ENCODE measurements around the gene DCTN5. TPM values are rescaled to one million over a fixed set of nuclear protein-coding genes. Genes with fewer than 3 reads are reported as not detected.

Gene DCTN5
- total RNA-seq, 2 donors from 2014 or later: 23.5 to 38.3 TPM

GRCh38 chr16:23679986-23680336 is 38.7 kb downstream of the DCTN5 start:
- Histone ChIP-seq H3K4me3 (no peak overlapping the region), H3K9me3 (no peaks in the 10 kb centered on the region), H3K27me3 (replicated peaks; ENCODE audit: insufficient read depth) (no peaks in the 10 kb centered on the region), H3K4me1 (ENCODE audit: control insufficient read depth in 1 of 2, low read depth in 2 of 2) (peaks cover 7 to 16% of the 10 kb centered on the region in 2 donors), H3K27ac (no peak overlapping the region), H3K36me3 (peaks cover 3% of the 10 kb centered on the region)
- DNase-seq (ENCODE audit: low spot score) (no peak), ATAC-seq (ENCODE audit: insufficient number of reproducible peaks, low FRiP score, low read depth) (no peak)
- TF ChIP-seq CTCF (IDR thresholded peaks at IDR 0.05): no peak

GRCh38 chr16:23682181-23682580 is 40.9 kb downstream of the DCTN5 start:
- H3K27ac ChIP-seq: no peak overlapping the region
- H3K4me3 ChIP-seq: no peak overlapping the region
- ATAC-seq (ENCODE audit: insufficient number of reproducible peaks, low FRiP score, low read depth) (no peak), DNase-seq (ENCODE audit: low spot score) (no peak)
- H3K4me1 ChIP-seq (ENCODE audit: control insufficient read depth in 1 of 2, low read depth in 2 of 2): peaks cover 7 to 16% of the 10 kb centered on the region in 2 donors
- H3K27me3 ChIP-seq (replicated peaks; ENCODE audit: insufficient read depth): no peaks in the 10 kb centered on the region
- no peaks in the 10 kb centered on the region for H3K9me3 ChIP-seq
- H3K36me3 ChIP-seq: peaks cover 3% of the 10 kb centered on the region
- TF ChIP-seq CTCF (IDR thresholded peaks at IDR 0.05): no peak

GRCh38 chr16:23683487-23683886 is 42.2 kb downstream of the DCTN5 start:
- no peak for TF ChIP-seq CTCF (IDR thresholded peaks at IDR 0.05)
- Histone ChIP-seq H3K27me3 (replicated peaks; ENCODE audit: insufficient read depth) (no peaks in the 10 kb centered on the region), H3K4me1 (ENCODE audit: control insufficient read depth in 1 of 2, low read depth in 2 of 2) (peaks cover 7 to 11% of the 10 kb centered on the region in 2 donors), H3K36me3 (peaks cover 10% of the 10 kb centered on the region), H3K4me3 (no peak overlapping the region), H3K27ac (no peak overlapping the region), H3K9me3 (no peaks in the 10 kb centered on the region)
- ATAC-seq (ENCODE audit: insufficient number of reproducible peaks, low FRiP score, low read depth) (no peak), DNase-seq (ENCODE audit: low spot score) (no peak)

GRCh38 chr16:23687034-23687808 is 46.0 kb downstream of the DCTN5 start:
- H3K4me3 ChIP-seq: no peak overlapping the region
- DNase-seq (ENCODE audit: low spot score): no peak
- H3K27ac ChIP-seq: no peak overlapping the region
- no peak for TF ChIP-seq CTCF (IDR thresholded peaks at IDR 0.05)
- peaks cover 33% of the 10 kb centered on the region for H3K36me3 ChIP-seq
- no peaks in the 10 kb centered on the region for H3K9me3 ChIP-seq
- no peaks in the 10 kb centered on the region for H3K27me3 ChIP-seq (replicated peaks; ENCODE audit: insufficient read depth)
- ATAC-seq (ENCODE audit: insufficient number of reproducible peaks, low FRiP score, low read depth): no peak
- H3K4me1 ChIP-seq (ENCODE audit: control insufficient read depth in 1 of 2, low read depth in 2 of 2): no peaks in the 10 kb centered on the region

- TF ChIP-seq CTCF (IDR thresholded peaks at IDR 0.05): no peak
- Histone ChIP-seq H3K4me3 (no peak overlapping the region), H3K36me3 (peaks cover 30% of the 10 kb centered on the region), H3K27me3 (replicated peaks; ENCODE audit: insufficient read depth) (no peaks in the 10 kb centered on the region), H3K4me1 (ENCODE audit: control insufficient read depth in 1 of 2, low read depth in 2 of 2) (peaks cover 1 to 5% of the 10 kb centered on the region in 2 donors), H3K9me3 (no peaks in the 10 kb centered on the region), H3K27ac (no peak overlapping the region)
- no peak for DNase-seq (ENCODE audit: low spot score)
- no peak for ATAC-seq (ENCODE audit: insufficient number of reproducible peaks, low FRiP score, low read depth)
These were observed 48.3 kb downstream of the DCTN5 start for GRCh38 chr16:23689442-23690187.
